GM11168 (cell line): ENCODE measurements around the gene FAM184A.

ENCODE experiments used
- in situ Hi-C: fragments of 300-500 bp; cut with MboI; formaldehyde crosslinking; loops from one replicate; pipeline ENCODE4 v1.12.0; 2022; ENCODE audit warnings: low sequenced_read_pairs; ENCODE audit not compliant: unreplicated experiment

The FAM184A gene

GRCh38 chr6:118981884-118982574 lies 96.4 kb downstream of the FAM184A start:
- in situ Hi-C loops = no loop called here

GRCh38 chr6:118980063-118980462 lies 98.4 kb downstream of the FAM184A start:
- in situ Hi-C loops = no loop called here

DNA sequence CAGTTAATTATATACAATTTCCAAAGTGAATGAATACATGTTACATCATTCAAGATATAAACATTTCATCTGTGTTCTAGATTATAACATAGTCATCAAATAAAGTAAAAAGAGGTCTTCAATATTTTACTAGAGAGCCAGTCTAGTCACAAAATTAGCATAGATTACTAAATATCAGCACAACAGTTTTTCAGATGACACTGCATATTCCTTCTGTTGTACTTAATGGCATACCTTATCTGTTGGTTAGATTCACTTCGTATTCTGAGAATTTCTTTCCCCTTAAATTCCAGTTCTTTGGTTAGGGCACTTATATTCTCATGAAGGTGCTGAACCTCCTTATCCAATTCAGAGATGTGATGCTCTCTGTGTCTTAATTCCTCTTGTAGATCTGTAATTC lies 103.7 kb downstream of the FAM184A start:
- in situ Hi-C loops = no loop called here

- in situ Hi-C loops = no loop called here
Observed at GRCh38 chr6:118971682-118972081, 106.8 kb downstream of the FAM184A start.

DNA sequence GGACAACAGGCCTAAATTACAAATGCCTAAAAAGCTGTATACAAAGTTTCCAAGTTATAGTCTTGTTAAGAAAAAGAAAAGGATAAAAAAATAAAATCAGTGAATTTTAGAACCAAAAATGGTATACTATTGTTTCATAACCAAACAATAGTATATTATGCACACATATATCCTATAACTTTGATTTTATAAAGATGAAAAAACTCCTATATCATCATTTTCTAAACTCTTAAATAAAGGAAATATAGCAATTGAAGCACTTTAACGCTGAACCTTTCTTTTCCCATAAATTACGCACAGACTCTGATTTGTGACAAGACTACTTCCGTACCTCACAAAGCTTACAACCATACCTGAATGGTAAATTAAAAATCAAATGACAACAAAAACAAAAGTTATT lies 107.6 kb downstream of the FAM184A start:
- in situ Hi-C loops = no loop called here

- in situ Hi-C loops = loop anchor here (5.0 kb wide), 1 partner anchor 134 kb away; no protein-coding TSS in a partner anchor
Observed at GRCh38 chr6:118968416-118968815, 110.0 kb downstream of the FAM184A start.

GRCh38 chr6:118967239-118967638 lies 111.2 kb downstream of the FAM184A start:
- in situ Hi-C loops = loop anchor here (5.0 kb wide), 1 partner anchor 135 kb away; no protein-coding TSS in a partner anchor

- in situ Hi-C loops = loop anchor here (5.0 kb wide), 1 partner anchor 136 kb away; no protein-coding TSS in a partner anchor
Observed at GRCh38 chr6:118965843-118966370, 112.6 kb downstream of the FAM184A start.

DNA sequence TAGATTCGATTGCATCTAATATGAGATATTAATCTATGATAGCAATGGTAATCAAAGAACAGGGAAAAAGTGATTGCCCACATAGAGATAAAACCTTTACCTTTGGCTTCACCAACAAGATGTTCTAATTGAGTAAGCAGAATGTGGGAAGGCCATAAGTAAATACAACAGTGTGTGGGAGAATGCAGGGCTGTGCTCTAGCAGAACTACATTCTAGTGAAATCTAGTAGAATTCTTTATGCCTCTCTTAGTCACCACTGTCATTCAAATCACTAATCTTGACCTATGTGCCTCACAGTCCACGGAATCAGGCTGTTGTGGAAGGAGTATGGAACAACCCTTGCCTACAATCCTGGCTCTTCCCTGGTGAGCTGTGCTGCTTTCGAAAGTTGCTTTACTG lies 113.1 kb downstream of the FAM184A start:
- in situ Hi-C loops = loop anchor here (5.0 kb wide), 1 partner anchor 137 kb away; no protein-coding TSS in a partner anchor

- in situ Hi-C loops = no loop called here
Observed at GRCh38 chr6:118963003-118963402, 115.5 kb downstream of the FAM184A start.

- in situ Hi-C loops = no loop called here
Observed at GRCh38 chr6:118959903-118960302, 118.6 kb downstream of the FAM184A start.

DNA sequence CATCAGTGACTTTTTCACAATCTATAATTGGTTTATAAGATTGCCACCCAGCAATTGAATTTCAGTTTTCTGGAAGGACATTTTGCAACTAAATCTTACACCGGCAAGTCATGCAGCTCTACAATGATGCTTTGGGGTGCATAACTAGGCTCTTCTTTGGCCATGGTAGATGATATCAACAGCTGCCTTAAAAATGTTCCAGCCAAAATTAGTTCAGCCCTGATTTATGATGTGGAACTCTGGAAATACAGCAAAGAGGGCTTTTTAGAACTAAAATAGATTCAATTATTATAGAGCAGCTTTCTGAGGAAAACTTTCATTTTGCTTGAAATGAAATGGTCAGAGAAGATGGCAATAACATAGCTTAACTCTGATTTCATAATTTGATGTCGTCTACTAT lies 125.1 kb downstream of the FAM184A start:
- in situ Hi-C loops = no loop called here

- in situ Hi-C loops = no loop called here
Observed at GRCh38 chr6:118952683-118953082, 125.8 kb downstream of the FAM184A start.

GRCh38 chr6:118945217-118945616 lies 133.2 kb downstream of the FAM184A start:
- in situ Hi-C loops = no loop called here

GRCh38 chr6:118940770-118941169 lies 137.7 kb downstream of the FAM184A start:
- in situ Hi-C loops = no loop called here

- in situ Hi-C loops = no loop called here
Observed at GRCh38 chr6:118939683-118940082, 138.8 kb downstream of the FAM184A start.

GRCh38 chr6:118935978-118936703 lies 142.3 kb downstream of the FAM184A start:
- in situ Hi-C loops = no loop called here

DNA sequence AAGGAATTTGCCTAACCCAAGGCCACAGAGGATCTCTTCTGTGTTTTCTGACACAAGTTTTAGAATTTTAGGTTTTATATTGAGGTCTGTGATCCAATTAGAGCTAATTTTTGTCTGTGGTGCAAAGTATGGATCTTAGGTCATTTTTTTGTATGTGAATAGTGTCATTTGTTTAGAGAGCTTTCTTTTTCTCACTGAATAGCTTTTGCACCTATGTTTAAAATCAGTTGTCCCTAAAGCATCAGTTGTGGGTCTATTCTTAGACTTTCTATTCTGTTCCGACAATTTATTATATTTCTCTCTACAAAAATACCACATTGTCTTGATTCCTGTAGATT lies 143.2 kb downstream of the FAM184A start:
- in situ Hi-C loops = no loop called here

- in situ Hi-C loops = no loop called here
Observed at GRCh38 chr6:118934461-118935330, 143.8 kb downstream of the FAM184A start, which contains the start of gene MCM9. Gene MCM9 (minus strand): TSS chr6:118935159. CDS start chr6:118931723, 3,436 bp downstream.

DNA sequence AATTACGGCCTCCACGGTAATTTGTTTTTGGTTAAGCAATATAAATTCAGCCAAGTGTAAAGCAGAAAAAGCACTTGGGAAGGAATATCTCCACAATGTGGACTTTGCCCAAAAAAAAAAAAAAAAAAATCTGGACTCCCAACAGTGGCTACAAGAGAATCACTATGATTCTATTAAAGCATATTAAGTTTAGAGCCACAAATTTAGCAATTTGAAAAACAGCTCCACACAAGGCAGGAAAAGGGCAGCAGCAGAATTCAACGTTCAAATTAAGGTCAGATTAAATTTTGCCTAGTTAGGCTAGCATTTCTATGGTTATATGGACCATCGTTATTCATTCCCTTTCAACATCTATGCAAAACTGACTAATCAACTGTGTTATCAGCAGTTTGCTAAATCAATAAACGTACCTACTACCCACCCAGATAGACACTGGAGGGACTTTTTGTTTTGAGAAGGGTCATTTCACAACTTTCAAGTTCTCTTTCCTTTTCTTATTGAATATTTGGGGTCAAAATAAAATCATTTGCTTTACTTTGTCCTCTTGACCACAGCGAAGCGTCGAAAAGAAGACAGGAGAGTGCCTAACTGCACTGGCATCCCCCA lies 144.5 kb downstream of the FAM184A start:
- in situ Hi-C loops = no loop called here
